ENCODE data around the gene ISCA1.

ISCA1 gene

GRCh38 chr9:86230858-86231257 lies 51.5 kb downstream of the ISCA1 start:
- H3K18ac ChIP-seq (ENCODE audit: low read length), result no peak overlapping the region
- H2BK5ac ChIP-seq (ENCODE audit: low read length), result no peak overlapping the region
- no peak overlapping the region for H2BK120ac ChIP-seq (ENCODE audit: low read depth, low read length)
- no peaks in the 10 kb centered on the region for H3K27me3 ChIP-seq (ENCODE audit: control insufficient read depth in 3 of 3, insufficient read depth in 3 of 3, low read depth in 1 of 3, low read length in 3 of 3)
- H4K91ac ChIP-seq (ENCODE audit: low read depth, low read length, poor library complexity), result no peak overlapping the region
- H3K79me1 ChIP-seq (ENCODE audit: low read depth, low read length), result no peaks in the 10 kb centered on the region
- no peak overlapping the region for H4K8ac ChIP-seq (ENCODE audit: low read depth, low read length)
- H2BK15ac ChIP-seq (ENCODE audit: low read length), result no peak overlapping the region
- H3K9me3 ChIP-seq (replicated peaks in 1 of 2; ENCODE audit: control insufficient read depth in 2 of 2, insufficient read depth in 1 of 2, low read depth in 1 of 2, low read length in 2 of 2), result no peaks in the 10 kb centered on the region
- H3K4me1 ChIP-seq (ENCODE audit: control insufficient read depth in 2 of 2, insufficient read depth in 1 of 2, low read depth in 1 of 2, low read length in 2 of 2), result no peaks in the 10 kb centered on the region
- no peak for DNase-seq (ENCODE audit: low spot score)
- WGBS, 2 donors (ENCODE audit: extremely low coverage in 2 of 2, insufficient read length in 2 of 2, insufficient replicate concordance in 1 of 2), result no CpG with 5 or more reads among the region's 2 CpGs
- no peak overlapping the region for H3K4me2 ChIP-seq (ENCODE audit: insufficient read depth, low read length, poor library complexity, severe bottlenecking)
- no peak overlapping the region for H2AK5ac ChIP-seq (ENCODE audit: low read depth, low read length)
- H3K14ac ChIP-seq (ENCODE audit: low read length), result no peak overlapping the region
- H3K9ac ChIP-seq (ENCODE audit: low read depth, low read length, poor library complexity), result no peak overlapping the region
- no peak overlapping the region for H3K27ac ChIP-seq (replicated peaks; ENCODE audit: low read length)
- H3K4ac ChIP-seq (ENCODE audit: low read length), result no peak overlapping the region
- no peak overlapping the region for H3K23ac ChIP-seq (ENCODE audit: low read depth, low read length, poor library complexity)
- no peak overlapping the region for H2BK12ac ChIP-seq (ENCODE audit: low read length)
- H2AFZ ChIP-seq (ENCODE audit: low read length), result no peak overlapping the region
- no peaks in the 10 kb centered on the region for H3K36me3 ChIP-seq (replicated peaks in 1 of 2; ENCODE audit: control insufficient read depth in 2 of 2, insufficient read depth in 2 of 2, low read length in 2 of 2)
- H3K4me3 ChIP-seq (ENCODE audit: low read length in 2 of 2), result no peak overlapping the region

- Histone ChIP-seq H4K8ac (ENCODE audit: low read depth, low read length) (no peak overlapping the region), H3K9ac (ENCODE audit: low read depth, low read length, poor library complexity) (no peak overlapping the region), H3K23ac (ENCODE audit: low read depth, low read length, poor library complexity) (no peak overlapping the region), H2AK5ac (ENCODE audit: low read depth, low read length) (no peak overlapping the region), H2BK15ac (ENCODE audit: low read length) (no peak overlapping the region), H2BK12ac (ENCODE audit: low read length) (no peak overlapping the region), H3K36me3 (replicated peaks in 1 of 2; ENCODE audit: control insufficient read depth in 2 of 2, insufficient read depth in 2 of 2, low read length in 2 of 2) (no peaks in the 10 kb centered on the region), H3K27me3 (ENCODE audit: control insufficient read depth in 3 of 3, insufficient read depth in 3 of 3, low read depth in 1 of 3, low read length in 3 of 3) (no peaks in the 10 kb centered on the region), H3K14ac (ENCODE audit: low read length) (no peak overlapping the region), H2BK5ac (ENCODE audit: low read length) (no peak overlapping the region), H2AFZ (ENCODE audit: low read length) (no peak overlapping the region), H3K4me1 (ENCODE audit: control insufficient read depth in 2 of 2, insufficient read depth in 1 of 2, low read depth in 1 of 2, low read length in 2 of 2) (no peaks in the 10 kb centered on the region), H3K79me1 (ENCODE audit: low read depth, low read length) (no peaks in the 10 kb centered on the region), H3K4me2 (ENCODE audit: insufficient read depth, low read length, poor library complexity, severe bottlenecking) (no peak overlapping the region), H3K27ac (replicated peaks; ENCODE audit: low read length) (no peak overlapping the region), H3K9me3 (replicated peaks in 1 of 2; ENCODE audit: control insufficient read depth in 2 of 2, insufficient read depth in 1 of 2, low read depth in 1 of 2, low read length in 2 of 2) (no peaks in the 10 kb centered on the region), H3K4ac (ENCODE audit: low read length) (no peak overlapping the region), H2BK120ac (ENCODE audit: low read depth, low read length) (no peak overlapping the region), H3K18ac (ENCODE audit: low read length) (no peak overlapping the region), H4K91ac (ENCODE audit: low read depth, low read length, poor library complexity) (no peak overlapping the region), H3K4me3 (ENCODE audit: low read length in 2 of 2) (no peak overlapping the region)
- no peak for DNase-seq (ENCODE audit: low spot score)
- no CpG with 5 or more reads among the region's 4 CpGs for WGBS, 2 donors (ENCODE audit: extremely low coverage in 2 of 2, insufficient read length in 2 of 2, insufficient replicate concordance in 1 of 2)
These were observed 59.7 kb downstream of the ISCA1 start for GRCh38 chr9:86222667-86223066.

- Histone ChIP-seq H3K4me3 (ENCODE audit: low read length in 2 of 2) (no peak overlapping the region), H3K4me1 (ENCODE audit: control insufficient read depth in 2 of 2, insufficient read depth in 1 of 2, low read depth in 1 of 2, low read length in 2 of 2) (no peaks in the 10 kb centered on the region), H3K79me1 (ENCODE audit: low read depth, low read length) (no peaks in the 10 kb centered on the region), H2BK5ac (ENCODE audit: low read length) (no peak overlapping the region), H3K4ac (ENCODE audit: low read length) (no peak overlapping the region), H4K8ac (ENCODE audit: low read depth, low read length) (no peak overlapping the region), H3K27me3 (ENCODE audit: control insufficient read depth in 3 of 3, insufficient read depth in 3 of 3, low read depth in 1 of 3, low read length in 3 of 3) (no peaks in the 10 kb centered on the region), H3K9me3 (replicated peaks in 1 of 2; ENCODE audit: control insufficient read depth in 2 of 2, insufficient read depth in 1 of 2, low read depth in 1 of 2, low read length in 2 of 2) (no peaks in the 10 kb centered on the region), H3K23ac (ENCODE audit: low read depth, low read length, poor library complexity) (no peak overlapping the region), H3K18ac (ENCODE audit: low read length) (no peak overlapping the region), H2BK15ac (ENCODE audit: low read length) (no peak overlapping the region), H2AFZ (ENCODE audit: low read length) (no peak overlapping the region), H4K91ac (ENCODE audit: low read depth, low read length, poor library complexity) (no peak overlapping the region), H2BK12ac (ENCODE audit: low read length) (no peak overlapping the region), H2BK120ac (ENCODE audit: low read depth, low read length) (no peak overlapping the region), H3K36me3 (replicated peaks in 1 of 2; ENCODE audit: control insufficient read depth in 2 of 2, insufficient read depth in 2 of 2, low read length in 2 of 2) (no peaks in the 10 kb centered on the region), H3K27ac (replicated peaks; ENCODE audit: low read length) (no peak overlapping the region), H3K4me2 (ENCODE audit: insufficient read depth, low read length, poor library complexity, severe bottlenecking) (no peak overlapping the region), H3K14ac (ENCODE audit: low read length) (no peak overlapping the region), H2AK5ac (ENCODE audit: low read depth, low read length) (no peak overlapping the region), H3K9ac (ENCODE audit: low read depth, low read length, poor library complexity) (no peak overlapping the region)
- WGBS, 2 donors (ENCODE audit: extremely low coverage in 2 of 2, insufficient read length in 2 of 2, insufficient replicate concordance in 1 of 2), result no CpG with 5 or more reads among the region's 3 CpGs
- DNase-seq (ENCODE audit: low spot score), result no peak
These were observed 62.7 kb downstream of the ISCA1 start for GRCh38 chr9:86219606-86220005.

GRCh38 chr9:86217076-86217755 lies 65.1 kb downstream of the ISCA1 start:
- Histone ChIP-seq H2BK5ac (ENCODE audit: low read length) (no peak overlapping the region), H3K27me3 (ENCODE audit: control insufficient read depth in 3 of 3, insufficient read depth in 3 of 3, low read depth in 1 of 3, low read length in 3 of 3) (no peaks in the 10 kb centered on the region), H3K9me3 (replicated peaks in 1 of 2; ENCODE audit: control insufficient read depth in 2 of 2, insufficient read depth in 1 of 2, low read depth in 1 of 2, low read length in 2 of 2) (no peaks in the 10 kb centered on the region), H2BK15ac (ENCODE audit: low read length) (no peak overlapping the region), H3K4me1 (ENCODE audit: control insufficient read depth in 2 of 2, insufficient read depth in 1 of 2, low read depth in 1 of 2, low read length in 2 of 2) (no peaks in the 10 kb centered on the region), H2BK120ac (ENCODE audit: low read depth, low read length) (no peak overlapping the region), H3K14ac (ENCODE audit: low read length) (no peak overlapping the region), H3K27ac (replicated peaks; ENCODE audit: low read length) (no peak overlapping the region), H3K4ac (ENCODE audit: low read length) (no peak overlapping the region), H2BK12ac (ENCODE audit: low read length) (no peak overlapping the region), H3K9ac (ENCODE audit: low read depth, low read length, poor library complexity) (no peak overlapping the region), H4K91ac (ENCODE audit: low read depth, low read length, poor library complexity) (no peak overlapping the region), H3K4me3 (ENCODE audit: low read length in 2 of 2) (no peak overlapping the region), H3K36me3 (replicated peaks in 1 of 2; ENCODE audit: control insufficient read depth in 2 of 2, insufficient read depth in 2 of 2, low read length in 2 of 2) (no peaks in the 10 kb centered on the region), H2AK5ac (ENCODE audit: low read depth, low read length) (no peak overlapping the region), H2AFZ (ENCODE audit: low read length) (no peak overlapping the region), H3K18ac (ENCODE audit: low read length) (no peak overlapping the region), H3K4me2 (ENCODE audit: insufficient read depth, low read length, poor library complexity, severe bottlenecking) (no peak overlapping the region), H4K8ac (ENCODE audit: low read depth, low read length) (no peak overlapping the region), H3K79me1 (ENCODE audit: low read depth, low read length) (no peaks in the 10 kb centered on the region), H3K23ac (ENCODE audit: low read depth, low read length, poor library complexity) (no peak overlapping the region)
- DNase-seq (ENCODE audit: low spot score), result no peak
- no CpG with 5 or more reads among the region's 7 CpGs for WGBS, 2 donors (ENCODE audit: extremely low coverage in 2 of 2, insufficient read length in 2 of 2, insufficient replicate concordance in 1 of 2)
